ENCODE data around the gene NBPF8.
"Not testable (repeated sequence)": the region's sequence is repeated elsewhere in the genome, so short reads cannot be mapped to it uniquely, and the experiment has no call there.

Gene NBPF8, protein sequence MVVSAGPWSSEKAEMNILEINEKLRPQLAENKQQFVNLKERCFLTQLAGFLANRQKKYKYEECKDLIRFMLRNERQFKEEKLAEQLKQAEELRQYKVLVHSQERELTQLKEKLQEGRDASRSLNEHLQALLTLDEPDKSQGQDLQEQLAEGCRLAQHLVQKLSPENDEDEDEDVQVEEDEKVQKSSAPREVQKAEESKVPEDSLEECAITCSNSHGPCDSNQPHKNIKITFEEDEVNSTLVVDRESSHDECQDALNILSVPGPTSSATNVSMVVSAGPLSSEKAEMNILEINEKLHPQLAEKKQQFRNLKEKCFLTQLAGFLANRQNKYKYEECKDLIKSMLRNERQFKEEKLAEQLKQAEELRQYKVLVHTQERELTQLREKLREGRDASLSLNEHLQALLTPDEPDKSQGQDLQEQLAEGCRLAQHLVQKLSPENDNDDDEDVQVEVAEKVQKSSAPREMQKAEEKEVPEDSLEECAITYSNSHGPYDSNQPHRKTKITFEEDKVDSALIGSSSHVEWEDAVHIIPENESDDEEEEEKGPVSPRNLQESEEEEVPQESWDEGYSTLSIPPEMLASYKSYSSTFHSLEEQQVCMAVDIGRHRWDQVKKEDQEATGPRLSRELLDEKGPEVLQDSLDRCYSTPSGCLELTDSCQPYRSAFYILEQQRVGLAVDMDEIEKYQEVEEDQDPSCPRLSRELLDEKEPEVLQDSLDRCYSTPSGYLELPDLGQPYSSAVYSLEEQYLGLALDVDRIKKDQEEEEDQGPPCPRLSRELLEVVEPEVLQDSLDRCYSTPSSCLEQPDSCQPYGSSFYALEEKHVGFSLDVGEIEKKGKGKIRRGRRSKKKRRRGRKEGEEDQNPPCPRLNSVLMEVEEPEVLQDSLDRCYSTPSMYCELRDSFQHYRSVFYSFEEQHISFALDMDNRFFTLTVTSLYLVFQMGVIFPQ

DNA sequence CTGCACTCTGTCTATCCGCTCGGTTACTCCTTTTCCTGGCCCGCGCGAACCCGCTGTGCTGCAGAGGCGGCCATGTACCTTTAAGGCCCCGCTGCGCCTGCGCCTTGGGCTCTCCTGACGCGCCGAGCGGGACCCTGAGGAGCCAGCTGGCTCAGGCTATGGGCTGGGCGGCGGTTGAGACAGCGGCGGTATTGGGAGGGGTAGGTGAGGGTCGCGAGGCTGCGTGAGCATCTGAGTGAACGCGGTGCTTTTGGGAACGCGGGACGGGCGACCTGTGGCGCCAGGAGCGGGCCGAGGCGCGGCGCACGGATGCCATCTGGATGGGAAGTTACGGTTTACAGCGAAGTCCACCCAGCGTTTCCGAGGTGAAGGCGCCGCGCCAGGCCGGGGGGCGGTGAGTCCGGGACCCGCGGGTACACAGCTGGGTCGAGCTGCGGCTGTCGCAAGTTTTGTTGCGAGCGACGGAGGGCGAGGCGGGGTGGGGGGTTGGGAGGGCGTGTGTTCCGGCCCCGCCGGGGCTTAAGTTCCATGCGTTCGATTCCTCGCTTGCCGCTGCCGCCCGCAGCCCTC is at the start of gene NBPF8:
Gene NBPF8, plus strand, starts transcription at position 125 of the 570 bp plus-strand sequence. CDS start 21,488 bp downstream, outside the sequence.
- DNase-seq (ENCODE audit: low read depth in 3 of 3, low spot score in 1 of 3), result peak; percentile 31 to 52 (median 49)

DNA sequence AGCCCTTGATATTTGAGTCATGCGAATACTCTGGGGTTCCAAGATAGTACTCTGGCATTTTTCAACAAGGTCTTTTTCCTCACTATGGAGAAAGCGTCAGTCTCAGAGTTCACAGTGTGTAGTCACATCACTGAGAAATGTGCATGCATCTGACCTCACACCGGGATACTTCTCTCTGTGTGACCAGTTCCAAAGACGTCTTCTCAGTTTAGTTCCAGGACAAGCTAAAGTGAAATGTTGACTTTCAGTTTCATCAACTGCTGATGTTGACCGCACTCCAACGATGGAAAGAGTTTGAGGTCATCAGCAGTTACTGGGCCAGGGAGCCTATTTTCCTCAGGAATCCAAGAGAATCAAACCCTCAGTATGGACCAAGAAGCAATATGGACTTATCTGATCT is 47.1 kb upstream of the NBPF8 start:
- DNase-seq (ENCODE audit: low read depth in 3 of 3, low spot score in 1 of 3), result not testable (repeated sequence)

DNA sequence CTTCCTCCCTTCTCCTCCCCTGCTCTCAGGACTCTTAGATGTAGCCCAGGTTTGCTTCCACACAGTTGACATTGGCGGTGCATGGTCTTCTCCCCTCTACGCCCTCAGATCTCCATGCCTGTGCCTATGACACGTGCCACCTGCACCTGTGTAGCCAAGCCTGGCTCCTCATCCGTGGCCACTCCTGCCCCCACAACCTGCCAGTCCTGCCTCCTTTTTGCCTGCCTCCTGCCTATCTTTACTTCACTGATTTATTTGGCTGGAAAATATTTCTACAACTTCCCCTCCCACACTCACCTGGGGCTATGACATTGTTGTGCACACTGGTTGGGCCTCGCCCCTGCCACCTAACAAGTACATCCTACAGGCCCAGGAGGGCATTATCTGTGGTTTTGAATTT is 28.2 kb upstream of the NBPF8 start:
- DNase-seq (ENCODE audit: low read depth in 3 of 3, low spot score in 1 of 3), result not testable (repeated sequence)

GRCh38 chr1:120388597-120389126 is 26.2 kb upstream of the NBPF8 start:
- peak in 1 of 3 donors; percentile 1 for DNase-seq (ENCODE audit: low read depth in 3 of 3, low spot score in 1 of 3)

DNA sequence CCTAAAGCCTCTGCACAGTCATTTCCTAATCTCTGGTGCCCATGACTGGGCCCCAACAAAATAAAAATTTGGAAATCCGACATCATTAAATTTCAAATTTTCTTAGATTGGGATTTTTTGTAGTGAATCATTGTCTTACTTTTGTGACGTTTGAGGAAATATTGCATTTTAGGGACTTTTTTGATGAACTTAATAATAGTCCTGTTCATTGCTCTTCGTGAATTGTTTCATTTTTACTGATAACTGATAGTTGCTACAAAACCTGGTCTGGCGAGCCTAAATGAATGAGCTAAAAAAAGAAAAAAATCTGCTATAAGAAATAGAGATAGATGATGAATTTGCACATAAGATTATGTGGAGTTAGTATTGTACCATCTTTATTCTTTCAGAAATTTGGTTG is 23.5 kb upstream of the NBPF8 start:
- not testable (repeated sequence) for DNase-seq (ENCODE audit: low read depth in 3 of 3, low spot score in 1 of 3)

DNA sequence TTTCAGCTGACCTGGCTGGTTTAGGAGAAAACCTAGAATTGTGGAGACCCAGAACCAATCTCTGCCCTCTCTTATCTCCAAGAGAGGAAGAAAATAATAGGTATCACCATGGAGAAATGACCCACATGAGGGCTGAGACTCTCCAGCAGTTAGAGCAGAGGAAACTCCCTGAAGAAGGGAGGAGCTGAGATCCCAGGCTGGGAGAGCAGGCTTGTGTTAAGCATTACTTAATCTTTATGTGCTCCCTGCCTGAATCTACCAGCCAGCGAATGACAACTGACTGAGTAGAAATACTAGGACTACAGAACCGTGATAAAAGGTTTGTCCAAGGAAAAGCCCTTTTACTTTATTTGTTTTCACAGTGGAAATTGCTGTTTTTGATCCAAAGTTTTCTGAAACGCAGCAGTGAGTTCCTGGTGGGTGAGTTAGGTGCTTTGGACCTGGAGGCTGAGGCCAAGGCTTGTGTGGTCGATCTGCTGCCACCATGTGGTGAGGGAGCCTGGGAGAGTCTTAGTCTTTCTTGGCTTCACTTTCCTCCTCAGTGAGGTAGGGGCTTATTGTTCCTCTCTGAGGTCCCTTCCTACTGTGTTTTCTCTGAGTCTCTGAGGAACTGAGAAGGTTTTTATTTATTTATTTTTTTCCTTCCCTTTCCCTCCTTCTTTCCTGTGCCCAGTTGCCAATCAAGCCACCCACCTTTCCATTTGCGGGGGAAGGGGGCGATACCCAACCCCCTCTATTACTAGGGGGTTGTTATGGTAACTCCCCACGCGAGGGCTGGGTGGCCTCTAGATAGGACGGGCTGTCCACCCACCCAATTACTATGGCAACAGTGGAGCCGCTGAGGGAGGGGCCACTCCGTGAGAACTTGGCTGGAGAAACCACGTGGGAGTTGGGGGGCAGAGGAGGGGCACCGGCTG is 21.3 kb upstream of the NBPF8 start:
- DNase-seq (ENCODE audit: low read depth in 3 of 3, low spot score in 1 of 3), result not testable (repeated sequence)

- not testable (repeated sequence) for DNase-seq (ENCODE audit: low read depth in 3 of 3, low spot score in 1 of 3)
These were observed 9.5 kb upstream of the NBPF8 start for GRCh38 chr1:120405348-120405747.

DNA sequence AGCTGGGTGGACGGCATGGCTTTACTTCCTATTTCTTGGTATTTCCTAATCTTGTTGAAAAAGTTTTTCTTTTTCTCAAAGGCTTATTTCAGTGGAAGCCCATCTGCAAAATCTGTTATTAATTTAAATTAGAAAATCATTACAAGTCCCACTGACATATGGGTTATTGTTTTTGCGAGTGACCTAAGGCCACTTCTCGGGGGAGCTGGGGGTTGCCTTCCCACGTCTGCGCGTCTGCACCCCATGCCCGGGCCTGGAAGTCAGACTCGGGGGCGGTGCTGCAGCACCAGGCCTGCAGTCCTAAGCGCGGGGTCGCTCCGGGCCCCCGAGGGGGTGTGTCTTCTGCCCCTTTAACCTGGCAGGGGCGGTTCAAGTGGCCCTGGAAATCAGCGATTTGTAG is 384 bp upstream of the NBPF8 start:
- DNase-seq (ENCODE audit: low read depth in 3 of 3, low spot score in 1 of 3), result not testable (repeated sequence)

GRCh38 chr1:120415492-120415961 is 692 bp downstream of the NBPF8 start:
- DNase-seq (ENCODE audit: low read depth in 3 of 3, low spot score in 1 of 3), result peak in 1 of 3 donors; percentile 14

- not testable (repeated sequence) for DNase-seq (ENCODE audit: low read depth in 3 of 3, low spot score in 1 of 3)
These were observed 10.2 kb downstream of the NBPF8 start for GRCh38 chr1:120425063-120425462.

DNA sequence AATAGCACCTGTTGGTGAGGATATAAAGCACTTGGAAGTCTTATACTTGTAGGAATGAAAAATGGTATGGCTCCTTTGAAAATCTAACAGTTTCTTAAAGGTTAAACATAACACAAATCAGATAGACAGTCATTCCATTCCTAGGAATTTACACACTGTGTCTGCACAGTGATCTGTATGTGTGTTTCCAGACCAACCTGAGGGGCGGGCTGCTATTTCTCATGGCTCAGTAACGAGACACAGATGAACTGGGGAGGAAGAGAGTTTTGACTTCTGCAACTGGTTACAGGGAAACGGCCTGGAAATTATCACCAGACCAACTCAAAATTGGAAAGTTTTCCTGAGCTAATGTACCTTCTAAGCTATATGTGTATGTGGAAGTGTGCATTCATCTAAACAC is 16.8 kb downstream of the NBPF8 start:
- DNase-seq (ENCODE audit: low read depth in 3 of 3, low spot score in 1 of 3), result not testable (repeated sequence)

DNA sequence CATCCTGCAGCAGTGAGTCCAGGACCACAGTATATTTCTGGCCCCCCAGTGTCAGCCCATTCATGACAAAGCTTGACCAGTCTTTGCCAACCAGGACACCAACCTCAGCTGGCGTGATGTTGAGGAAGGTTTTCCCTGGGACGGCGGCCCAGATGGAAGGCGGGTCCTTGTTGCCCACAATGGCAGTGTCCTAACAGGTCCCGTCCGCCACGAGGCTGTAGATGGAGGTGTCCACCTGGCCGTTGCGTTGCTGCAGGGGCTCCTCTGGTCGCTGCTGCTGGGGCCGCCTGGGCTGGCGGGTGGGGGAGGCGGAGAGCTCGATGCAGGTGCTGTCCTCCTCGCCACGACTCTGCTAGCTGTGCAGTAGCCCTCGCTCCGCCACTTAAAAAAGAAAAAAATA is 19.0 kb downstream of the NBPF8 start:
- not testable (repeated sequence) for DNase-seq (ENCODE audit: low read depth in 3 of 3, low spot score in 1 of 3)

DNA sequence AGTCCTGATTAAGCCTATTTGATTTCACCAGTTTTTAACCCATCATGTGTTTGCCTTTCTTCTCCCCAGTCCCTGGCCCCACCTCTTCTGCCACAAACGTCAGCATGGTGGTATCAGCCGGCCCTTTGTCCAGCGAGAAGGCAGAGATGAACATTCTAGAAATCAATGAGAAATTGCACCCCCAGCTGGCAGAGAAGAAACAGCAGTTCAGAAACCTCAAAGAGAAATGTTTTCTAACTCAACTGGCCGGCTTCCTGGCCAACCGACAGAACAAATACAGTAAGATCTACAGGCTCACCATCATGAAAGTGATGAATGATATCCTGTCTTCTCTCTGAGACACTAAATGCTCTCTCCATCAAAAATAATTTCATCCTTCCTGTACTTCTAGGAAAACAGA is 34.3 kb downstream of the NBPF8 start:
- not testable (repeated sequence) for DNase-seq (ENCODE audit: low read depth in 3 of 3, low spot score in 1 of 3)
